NCI-H82 (cell line): ENCODE data around the gene KCTD16.

Experiments
- DNase-seq: peaks from one replicate; lab custom pipeline; 2025; lab: John Stamatoyannopoulos, UW

The KCTD16 gene

GRCh38 chr5:144207875-144208444 is 37.3 kb downstream of the KCTD16 start:
- peak; percentile 6 for DNase-seq

- DNase-seq = peak; percentile 89
Observed at GRCh38 chr5:144209361-144209760, 38.7 kb downstream of the KCTD16 start.

GRCh38 chr5:144210655-144211054 is 40.0 kb downstream of the KCTD16 start:
- DNase-seq = no peak

- DNase-seq = no peak
Observed at GRCh38 chr5:144219869-144220268, 49.2 kb downstream of the KCTD16 start.

- peak; percentile 61 for DNase-seq
Observed at GRCh38 chr5:144227363-144227999, 56.8 kb downstream of the KCTD16 start.

GRCh38 chr5:144230806-144231205 is 60.1 kb downstream of the KCTD16 start:
- peak; percentile 72 for DNase-seq

GRCh38 chr5:144232285-144232684 is 61.6 kb downstream of the KCTD16 start:
- DNase-seq = no peak

GRCh38 chr5:144236499-144236898 is 65.8 kb downstream of the KCTD16 start:
- DNase-seq = no peak

- no peak for DNase-seq
Observed at GRCh38 chr5:144237851-144238250, 67.2 kb downstream of the KCTD16 start.

- no peak for DNase-seq
Observed at GRCh38 chr5:144247131-144247530, 76.5 kb downstream of the KCTD16 start.

GRCh38 chr5:144248015-144248414 is 77.3 kb downstream of the KCTD16 start:
- DNase-seq = no peak

- no peak for DNase-seq
Observed at GRCh38 chr5:144249755-144250464, 79.2 kb downstream of the KCTD16 start.

GRCh38 chr5:144254552-144254951 is 83.9 kb downstream of the KCTD16 start:
- no peak for DNase-seq

GRCh38 chr5:144260121-144260520 is 89.4 kb downstream of the KCTD16 start:
- DNase-seq = no peak

- no peak for DNase-seq
Observed at GRCh38 chr5:144265643-144266247, 95.1 kb downstream of the KCTD16 start.

GRCh38 chr5:144267961-144268513 is 97.4 kb downstream of the KCTD16 start:
- DNase-seq = no peak

GRCh38 chr5:144273232-144274027 is 102.8 kb downstream of the KCTD16 start:
- no peak for DNase-seq

- no peak for DNase-seq
Observed at GRCh38 chr5:144275329-144275728, 104.7 kb downstream of the KCTD16 start.

GRCh38 chr5:144276034-144276822 is 105.6 kb downstream of the KCTD16 start:
- no peak for DNase-seq

GRCh38 chr5:144281784-144282183 is 111.1 kb downstream of the KCTD16 start:
- no peak for DNase-seq

- no peak for DNase-seq
Observed at GRCh38 chr5:144284036-144284435, 113.4 kb downstream of the KCTD16 start.
